GM10847 (cell line): ENCODE results near the gene VWA3A.

Experiments
- POLR2A ChIP-seq: IDR thresholded peaks from 2 replicates; pipeline ENCODE4 v1.6.1; 2011; ENCODE audit not compliant: insufficient read length; ENCODE audit errors: extremely low read depth

VWA3A gene

DNA sequence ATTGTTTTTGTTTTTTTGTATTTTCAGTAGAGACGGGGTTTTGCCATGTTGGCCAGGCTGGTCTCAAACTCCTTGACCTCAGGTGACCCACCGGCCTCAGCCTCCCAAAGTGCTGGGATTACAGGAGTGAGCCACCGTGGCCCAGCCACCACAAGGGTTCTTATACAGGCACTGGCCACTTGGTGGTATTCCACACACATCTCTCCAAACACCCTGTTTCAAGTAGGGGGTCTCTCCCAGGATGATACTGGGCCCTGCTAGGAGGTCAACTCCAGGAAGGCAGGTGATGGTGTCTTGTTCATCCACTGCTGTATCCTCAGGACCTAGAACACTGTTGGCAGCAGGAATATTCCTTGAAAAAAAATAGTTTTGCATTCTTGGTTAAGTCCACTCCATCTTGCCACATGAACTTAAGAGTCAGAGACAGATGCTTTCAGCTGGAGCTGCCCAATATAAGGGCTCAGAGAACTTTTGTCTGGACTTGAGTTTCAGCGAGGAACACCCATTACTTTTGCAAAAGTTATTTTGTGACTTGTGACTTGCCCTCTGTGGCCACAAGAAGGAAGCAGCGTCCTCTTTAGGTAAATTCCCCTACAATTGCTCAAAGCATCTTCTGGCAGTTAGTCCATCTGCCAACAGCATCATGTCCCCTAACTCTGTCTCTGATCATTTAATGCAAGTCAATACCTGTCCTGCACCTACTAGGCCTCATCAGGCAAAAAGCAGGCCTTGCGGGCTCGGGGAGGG, 106.4 kb downstream of the VWA3A start:
- no peak for TF ChIP-seq POLR2A

DNA sequence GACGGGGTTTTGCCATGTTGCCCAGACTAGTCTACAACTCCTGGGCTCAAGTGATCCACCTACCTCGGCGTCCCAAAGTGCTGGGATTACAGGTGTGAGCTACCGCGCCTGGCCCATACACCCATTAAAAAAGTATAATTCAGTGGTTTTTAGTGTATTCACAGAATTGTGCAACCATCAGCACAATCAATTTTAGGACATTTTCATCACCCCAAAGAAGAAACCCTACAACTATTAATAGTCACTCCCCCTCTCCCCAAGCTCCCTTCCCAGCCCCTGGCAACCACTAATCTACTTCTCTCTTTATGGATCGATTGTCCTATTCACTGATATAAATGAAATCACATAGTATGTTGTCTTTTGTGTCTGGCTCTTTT, 109.9 kb downstream of the VWA3A start:
- no peak for TF ChIP-seq POLR2A

DNA sequence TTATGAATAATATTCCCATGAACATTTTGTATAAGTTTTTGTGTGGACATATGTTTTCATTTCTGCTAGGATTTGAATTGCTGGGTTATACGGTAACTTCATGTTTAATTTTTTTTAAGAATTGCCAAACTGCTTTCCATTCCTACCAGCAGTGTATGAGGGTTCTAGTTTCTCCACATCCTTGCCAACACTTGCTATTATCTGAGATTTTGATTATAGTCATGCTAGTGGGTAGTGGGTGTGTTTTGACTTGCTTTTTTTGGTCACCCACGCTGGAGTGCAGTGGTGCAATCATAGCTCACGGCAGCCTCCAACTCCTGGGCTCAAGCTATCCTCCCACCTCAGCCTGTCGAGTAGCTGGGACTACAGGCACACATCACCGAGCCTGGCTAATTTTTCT, 110.8 kb downstream of the VWA3A start:
- no peak for TF ChIP-seq POLR2A

DNA sequence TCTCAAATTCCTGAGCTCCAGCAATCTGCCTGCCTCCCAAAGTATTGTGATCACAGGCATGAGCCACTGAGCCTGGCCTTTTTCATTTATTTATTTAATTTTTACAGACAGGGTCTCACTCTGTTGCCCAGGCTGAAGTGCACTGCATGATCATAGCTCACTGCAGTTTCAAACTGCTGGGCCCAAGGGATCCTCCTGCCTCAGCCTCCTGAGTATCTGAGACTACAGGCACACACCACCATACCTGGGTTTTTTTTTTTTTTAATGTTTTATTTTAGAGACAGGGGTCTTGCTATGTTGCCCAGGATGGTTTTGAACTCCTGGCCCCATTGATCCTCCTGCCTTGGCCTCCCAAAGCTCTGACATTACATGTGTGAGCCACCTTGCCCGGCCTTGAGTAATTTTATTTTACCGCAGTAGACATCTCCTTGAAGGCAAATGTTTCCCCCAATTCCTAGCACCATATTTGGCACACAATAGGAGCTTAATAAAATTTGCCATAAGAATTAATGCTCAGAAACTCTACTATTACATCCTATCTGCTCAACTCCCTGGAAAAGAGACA, 111.8 kb downstream of the VWA3A start:
- no peak for TF ChIP-seq POLR2A

DNA sequence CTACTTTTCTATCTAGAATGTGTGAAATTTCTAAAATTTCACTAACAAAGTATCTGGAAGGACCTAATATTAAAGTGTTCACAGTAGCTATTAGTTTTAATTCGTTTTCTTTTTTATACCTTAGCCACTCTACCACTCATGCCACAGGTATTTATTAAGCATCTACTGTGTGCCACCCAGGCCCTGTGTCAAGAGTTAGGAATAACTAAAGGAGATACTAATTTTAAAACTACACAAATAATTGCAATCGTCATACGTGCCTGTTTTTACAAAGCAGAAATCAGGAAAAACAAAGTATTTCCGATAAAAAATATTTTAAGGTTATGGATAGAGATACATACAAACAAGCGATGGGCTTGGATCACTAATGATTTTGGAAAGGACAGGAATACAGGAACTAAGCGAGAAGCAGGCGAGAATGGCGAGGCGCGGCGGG, 113.3 kb downstream of the VWA3A start:
- no peak for TF ChIP-seq POLR2A

DNA sequence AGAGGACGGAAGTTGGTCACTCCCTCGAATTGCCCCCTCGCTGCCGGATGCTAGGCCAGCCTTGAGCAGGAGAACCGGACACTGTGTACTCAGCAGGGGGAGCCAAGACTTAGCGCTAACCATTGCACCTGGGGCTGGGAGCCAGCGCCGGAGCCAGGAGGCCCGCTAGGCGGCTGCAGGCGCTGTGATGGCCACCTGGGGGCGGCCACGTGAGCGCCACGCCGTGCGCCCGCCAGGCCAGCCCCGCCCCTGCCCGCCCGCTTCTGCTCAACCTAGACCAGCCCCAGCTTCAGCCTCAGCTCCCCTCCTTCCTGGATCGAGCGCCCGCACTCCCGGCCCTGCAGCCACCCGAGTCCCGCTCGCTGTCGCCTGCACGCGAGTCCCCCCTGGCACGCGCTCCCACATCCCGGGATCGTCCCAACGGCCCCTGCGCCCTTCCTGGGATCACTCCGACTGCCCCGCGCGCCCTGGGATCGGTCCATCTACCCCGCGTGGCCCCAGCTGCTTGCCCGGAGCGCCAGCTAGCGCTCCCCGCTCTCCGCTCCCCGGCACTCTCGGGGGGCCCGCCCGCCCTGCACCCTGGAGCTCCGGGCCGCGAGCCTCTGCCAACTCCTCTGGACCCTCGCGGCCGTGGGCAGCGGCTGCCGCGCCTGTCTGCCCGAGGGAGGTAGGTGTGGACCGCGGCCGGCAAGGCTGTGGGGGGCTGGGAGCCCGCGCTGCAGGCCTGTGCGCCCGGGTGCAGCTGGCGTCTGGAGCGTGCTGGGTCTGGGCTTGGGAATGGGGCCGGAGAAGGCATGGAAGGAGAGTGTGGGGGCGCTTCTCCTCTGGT, 113.9 kb downstream of the VWA3A start, which contains the start of gene EEF2K:
Gene EEF2K, plus strand, starts transcription at position 266 of the 829 bp plus-strand sequence. CDS start 19,452 bp downstream, outside the sequence.
- TF ChIP-seq POLR2A: peak; percentile 62
